ENCODE data around the gene P2RY14.
A peak's percentile ranks its signal among the peaks of the same experiment; 100 is the strongest.

P2RY14 gene

DNA sequence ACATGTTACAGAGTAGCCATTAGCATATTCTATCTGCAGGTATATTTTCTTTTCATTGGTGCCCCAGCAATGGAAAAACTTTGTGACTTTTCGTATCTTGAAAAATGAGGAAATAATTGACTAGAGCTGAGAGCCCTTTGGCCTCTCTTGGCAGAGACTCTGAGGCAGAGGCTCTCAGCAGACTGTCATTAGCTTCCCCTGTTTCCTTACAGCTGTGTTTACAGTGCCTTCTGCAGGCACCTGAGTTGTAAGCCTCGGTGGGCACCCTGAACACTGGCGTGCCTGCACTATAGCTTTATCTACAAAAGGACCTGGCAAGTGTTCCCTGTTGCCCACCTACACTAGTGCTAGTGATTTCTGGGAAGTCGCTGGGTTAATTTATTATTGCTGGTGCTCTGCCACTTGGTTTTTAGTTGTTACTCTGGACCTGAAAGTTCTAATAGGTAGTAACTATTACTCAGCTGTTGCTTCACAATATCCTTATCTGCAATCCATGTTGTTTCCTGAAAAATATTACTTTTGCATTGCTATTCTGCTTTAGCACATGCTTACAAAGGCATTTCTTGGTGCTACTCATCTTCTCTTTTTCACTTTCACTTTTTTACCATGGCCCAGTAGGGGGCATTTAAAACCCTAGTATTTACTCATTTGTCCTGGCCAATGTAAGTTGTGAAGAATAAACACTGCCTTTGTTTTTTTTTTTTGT is 67.5 kb downstream of the P2RY14 start:
- DNase-seq, result peak; percentile 54

DNA sequence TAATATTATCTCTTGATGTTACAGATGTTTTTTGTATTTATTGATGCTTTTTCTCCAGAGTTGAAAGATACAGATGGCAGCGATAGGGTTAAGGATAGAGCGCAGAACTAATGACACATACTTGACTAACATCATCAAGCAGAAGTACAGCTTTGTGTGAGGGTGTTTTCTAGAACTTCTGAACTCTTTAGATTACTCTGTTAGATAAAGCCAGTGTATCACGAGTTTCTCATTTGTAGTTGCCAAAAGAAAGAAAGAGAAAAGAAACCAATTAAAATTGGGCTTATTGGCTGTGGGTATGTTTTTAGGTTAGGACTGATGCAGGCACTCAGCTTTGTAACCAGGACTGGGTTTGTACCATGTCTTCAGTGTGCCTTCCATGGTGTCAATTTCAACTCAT is 68.7 kb downstream of the P2RY14 start:
- DNase-seq, result no peak

DNA sequence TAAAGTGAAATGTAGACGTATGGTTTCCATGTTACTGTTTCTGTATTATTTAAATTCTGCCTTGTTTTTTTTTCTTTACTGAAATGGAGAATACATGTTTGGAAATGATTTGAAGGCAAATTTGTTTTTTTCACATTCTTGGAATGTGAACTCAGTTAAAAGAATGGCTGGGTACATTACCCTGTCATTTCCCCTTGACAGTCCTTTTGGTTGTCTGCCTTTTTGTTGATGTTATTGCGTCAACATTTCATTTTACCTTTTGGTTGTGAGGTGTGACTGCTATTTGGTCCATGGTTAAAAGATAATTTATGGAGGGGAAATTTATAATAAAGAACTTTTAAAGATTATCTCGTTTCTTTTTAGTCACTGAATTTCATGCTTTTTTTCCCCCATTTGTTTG is 72.1 kb downstream of the P2RY14 start:
- no peak for DNase-seq

DNA sequence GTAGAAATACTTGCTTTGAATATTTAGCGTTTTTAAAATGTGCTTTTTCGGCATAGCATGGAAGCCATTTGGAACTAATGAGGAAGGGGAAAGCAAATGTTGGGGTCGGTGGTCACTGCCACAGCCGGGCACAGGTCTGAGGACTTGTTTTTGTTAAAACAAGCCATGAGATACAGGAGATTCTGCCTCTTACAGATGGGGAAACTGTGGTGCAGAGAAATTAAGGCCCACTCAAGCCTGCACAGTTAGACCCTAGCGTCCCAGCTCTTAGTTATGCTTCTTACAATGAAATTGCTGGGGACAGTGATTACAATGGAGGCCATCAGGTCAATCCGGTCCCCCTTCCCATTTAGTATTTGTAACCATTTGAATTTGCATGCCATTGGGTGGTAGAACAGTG is 72.9 kb downstream of the P2RY14 start:
- no peak for DNase-seq

DNA sequence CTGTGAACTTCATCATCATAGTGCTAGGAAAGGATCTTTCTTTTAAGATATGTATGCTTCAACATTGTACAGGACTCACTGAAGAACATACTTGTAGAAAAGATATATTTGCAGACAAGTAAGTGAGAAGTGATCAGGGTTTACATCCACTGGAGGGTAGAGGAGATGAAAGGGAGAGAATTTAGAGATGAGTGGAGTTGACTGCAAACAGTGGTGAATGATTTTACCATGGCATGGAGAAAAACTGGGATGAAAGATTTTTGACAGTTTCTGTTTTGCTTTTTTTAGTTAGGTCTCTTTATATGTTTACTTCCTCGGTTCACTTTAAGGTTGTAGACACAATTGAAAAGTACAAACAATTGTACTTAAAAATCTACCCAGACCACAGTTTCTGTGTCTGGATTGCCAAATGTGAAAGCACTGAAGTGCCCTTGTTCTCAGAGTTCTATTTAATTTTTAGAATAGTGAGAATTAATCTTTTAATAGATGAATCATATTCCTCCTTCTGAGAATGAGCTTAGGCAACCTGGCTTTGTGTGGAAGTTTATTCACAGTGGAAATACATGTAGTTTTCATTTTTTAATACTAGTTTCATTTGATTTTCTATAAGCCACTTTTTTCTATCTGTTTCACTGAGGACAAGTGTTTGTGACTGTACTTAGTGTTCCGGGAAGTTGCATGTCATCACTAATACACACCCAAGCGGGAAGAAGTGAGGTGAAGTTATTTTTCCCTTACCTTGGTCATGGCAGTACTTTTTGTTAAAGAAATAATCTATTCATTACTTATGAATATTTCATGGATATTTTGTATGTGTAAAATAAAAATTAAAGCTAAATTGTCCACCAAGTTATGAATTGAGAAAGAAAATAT is 73.6 kb downstream of the P2RY14 start:
- no peak for DNase-seq

DNA sequence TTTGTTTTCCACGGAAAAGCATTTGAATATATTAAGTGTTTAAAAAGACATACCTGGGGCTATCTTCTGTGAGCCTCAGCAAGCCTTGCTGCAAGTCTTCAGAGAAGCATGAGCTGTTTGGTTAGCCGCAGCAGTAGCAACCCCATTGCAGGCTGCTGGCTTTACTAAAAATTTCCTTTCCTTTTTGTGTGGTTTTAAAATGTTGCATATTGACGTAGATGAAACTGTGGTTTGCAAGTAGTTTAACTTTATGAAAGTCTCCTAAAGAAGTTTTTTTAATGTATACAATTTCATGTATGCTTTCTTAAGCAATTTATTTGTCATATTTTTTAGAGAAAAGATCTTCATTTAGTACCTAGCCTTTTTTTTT is 75.3 kb downstream of the P2RY14 start, which contains the start of gene GPR171:
GPR171 (minus strand) TSS at position 166 of the 370 bp plus-strand sequence. CDS start 3,830 bp downstream, outside the sequence.
- no peak for DNase-seq

DNA sequence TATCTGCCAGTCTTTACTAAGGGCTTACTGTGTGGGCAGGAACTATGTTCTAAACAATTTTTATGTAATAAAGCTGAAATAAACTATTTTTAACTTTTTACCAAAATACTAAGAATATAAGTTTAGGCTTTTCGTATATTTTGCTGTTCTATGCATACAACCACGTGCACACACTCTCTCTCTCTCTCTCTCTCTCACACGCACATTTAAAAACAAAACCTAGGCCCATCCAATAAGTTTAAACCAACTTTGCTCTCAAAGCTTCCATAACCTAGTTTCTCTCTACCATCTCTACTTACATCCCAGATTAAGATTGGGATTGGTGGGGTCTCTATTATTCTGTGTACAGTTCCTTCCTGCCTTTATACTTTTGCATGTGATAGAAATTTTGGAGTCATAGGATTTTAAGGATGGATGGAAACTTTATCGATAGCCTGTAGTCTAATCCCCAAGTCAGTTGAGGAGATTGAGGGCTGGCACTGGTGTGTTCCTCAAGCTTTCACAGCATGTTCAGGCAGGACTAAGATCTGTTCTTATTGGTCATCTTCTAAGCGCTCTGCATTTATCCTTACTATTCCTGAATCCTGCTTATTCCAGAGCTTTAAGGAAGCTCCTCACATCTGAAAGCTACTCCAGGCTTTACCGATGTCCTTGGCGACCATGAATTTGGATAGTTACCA is 77.2 kb downstream of the P2RY14 start:
- DNase-seq, result no peak

DNA sequence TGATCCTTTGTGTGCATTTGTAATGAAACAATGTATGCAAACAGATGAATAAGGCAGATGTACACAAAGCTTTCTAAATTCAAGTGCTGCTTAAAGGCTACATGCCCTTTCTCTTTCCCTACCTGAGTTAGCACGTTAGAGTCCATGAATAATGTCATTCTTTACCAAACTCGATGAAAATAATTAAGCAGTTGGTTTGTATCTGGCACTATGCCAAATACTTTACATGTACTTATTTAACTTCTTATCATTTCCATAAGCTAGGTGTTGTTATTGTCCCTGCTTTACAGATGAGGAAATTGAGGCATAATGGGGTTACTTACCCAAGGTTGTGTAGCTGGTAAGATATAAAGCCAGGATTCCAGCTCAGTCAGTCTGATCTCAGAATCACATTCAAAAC is 77.8 kb downstream of the P2RY14 start:
- no peak for DNase-seq

DNA sequence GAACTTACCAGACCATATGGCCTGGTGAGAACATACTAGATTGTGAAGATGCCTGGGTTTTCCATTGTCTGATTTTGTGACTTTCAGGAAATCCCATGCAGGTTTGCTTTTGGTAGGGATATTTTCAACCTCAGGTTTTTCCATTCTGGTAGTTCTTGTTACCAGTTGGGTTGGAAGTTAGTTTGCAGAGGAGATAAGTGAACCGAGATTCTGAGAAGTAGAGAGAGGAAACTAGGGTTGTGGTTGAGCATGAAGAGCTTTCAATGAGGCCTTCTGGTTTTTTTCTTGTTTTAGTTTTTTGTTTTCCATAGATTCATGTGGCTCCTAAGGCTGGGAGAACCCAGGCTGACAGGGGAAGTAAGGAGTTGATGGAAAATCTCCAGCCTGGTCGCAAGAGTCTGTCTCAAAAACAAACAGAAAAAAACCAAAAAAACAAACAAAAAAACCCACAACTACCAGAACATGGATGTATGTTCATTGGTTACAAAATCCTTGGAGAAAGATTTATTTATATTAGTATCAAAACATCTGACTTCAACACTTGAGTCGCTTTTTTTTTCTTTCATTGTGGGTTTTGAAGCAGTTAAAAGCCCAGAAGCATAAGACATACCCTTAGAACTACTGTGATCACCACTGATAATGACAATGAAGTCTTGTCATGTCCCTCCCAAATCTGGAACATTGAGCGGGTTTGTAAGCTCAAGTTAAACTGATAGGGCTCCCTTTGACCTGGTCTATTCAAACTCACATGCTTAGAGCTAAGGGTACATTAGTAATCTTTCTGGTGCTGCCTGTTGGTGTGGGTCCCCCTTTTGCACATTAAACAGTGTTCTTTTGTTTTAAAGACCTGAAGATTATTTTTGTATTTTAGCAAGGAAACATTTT is 78.5 kb downstream of the P2RY14 start:
- no peak for DNase-seq

DNA sequence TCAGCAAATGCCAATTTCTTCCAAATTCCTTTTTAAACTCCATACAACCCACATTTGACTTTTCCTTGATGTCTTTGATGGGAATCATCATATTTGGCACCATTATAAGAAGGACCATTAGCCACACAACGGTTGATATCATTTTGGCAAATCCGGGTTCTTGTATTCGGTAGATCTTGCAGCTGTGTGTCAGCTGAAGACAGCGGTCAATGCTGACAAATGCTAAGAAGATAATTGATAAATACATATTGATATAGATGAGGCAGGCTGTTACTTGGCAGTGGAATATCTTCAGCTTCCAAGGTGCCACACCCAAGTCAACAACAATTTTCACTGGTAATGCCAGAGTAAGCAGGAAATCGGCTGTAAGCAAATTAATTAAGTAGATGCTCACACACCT is 79.5 kb downstream of the P2RY14 start:
- no peak for DNase-seq

DNA sequence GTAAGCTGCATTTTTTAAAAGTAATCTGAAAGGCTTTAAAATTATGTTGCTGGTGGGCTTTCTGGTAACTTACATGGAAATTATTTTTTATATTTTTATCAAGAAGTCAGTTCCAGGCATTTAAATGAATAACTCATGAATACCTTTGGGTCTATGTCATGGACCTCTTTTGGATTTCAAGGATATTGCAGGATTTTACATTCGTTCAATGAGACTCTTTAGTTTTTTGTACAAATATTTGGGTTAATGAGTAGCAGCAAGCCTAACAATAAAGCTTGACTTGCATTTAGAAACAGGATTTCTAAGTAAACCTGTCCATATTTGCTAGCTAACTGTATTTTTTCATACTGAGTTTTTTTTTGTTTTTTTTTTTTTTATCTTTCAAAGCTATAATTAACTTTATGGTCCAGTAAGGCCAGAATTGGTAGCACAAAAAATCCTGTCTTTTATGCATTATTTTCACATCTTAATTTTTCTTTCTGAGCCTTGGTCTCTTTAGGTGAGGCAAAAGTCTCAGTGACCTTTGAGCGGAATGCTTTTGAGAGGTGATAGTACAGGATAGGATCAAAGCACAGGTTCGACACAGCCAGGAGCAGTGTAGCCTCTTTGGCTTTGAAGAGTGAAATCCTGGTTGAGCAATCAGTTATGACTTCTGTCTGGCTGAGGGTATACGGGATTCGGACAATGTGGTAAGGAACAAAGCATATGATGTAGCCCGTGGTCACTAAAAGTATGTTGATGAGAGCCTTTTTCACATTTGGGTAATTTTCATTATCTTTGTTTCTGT is 80.2 kb downstream of the P2RY14 start:
- DNase-seq, result no peak

DNA sequence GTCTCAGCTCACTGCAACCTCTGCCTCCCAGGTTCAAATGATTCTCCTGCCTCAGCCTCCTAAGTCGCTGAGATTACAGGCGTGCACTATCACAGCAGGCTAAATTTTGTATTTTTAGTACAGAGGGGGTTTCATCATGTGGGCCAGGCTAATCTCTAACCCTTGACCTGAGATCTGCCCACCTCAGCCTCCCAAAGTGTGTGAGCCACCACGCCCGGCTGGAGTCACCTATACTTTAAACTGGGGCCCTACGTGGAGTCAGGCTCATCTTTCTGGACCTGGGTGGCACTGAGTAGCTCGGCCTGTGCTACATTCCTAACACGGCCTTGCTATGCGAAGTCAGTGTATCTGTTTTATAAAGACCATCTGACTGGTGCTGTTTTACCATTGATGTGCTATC is 81.1 kb downstream of the P2RY14 start:
- DNase-seq, result no peak

DNA sequence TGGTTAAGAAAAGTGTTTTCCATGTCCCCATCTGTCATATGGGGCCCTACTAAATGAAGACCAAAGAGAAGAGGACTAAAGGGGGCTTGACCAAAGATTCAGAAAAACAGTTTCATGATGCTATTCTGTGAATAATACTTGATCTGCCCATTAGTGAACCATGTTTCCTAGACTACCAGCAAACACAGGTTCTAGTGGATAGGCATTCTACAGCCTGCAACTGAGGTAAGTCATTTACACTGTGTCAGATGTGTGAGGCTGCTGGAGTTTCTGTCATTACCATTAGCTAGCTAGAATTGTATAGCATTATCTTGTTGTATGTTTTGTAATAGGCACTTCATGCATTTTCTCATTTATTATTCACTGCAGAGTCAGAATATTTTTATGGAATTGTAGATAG is 81.9 kb downstream of the P2RY14 start:
- no peak for DNase-seq

DNA sequence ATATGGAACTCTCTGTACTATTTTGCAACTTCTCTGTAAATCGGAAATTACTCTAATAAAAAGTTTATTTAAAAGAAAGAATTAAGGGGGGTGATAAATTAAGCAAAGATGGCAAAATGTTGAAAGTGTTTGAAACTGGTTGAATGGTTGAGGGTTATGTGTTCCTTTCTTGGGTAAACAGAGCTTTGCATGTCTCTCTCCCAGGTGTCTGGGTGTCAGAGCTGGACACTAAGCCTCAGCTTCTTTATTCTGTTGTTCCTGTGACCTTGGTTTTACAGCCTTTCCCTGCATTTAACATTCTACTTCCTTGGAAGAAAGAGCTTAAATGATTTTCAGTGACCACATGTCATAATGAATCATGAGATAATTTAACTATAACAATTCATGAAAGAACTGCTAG is 82.5 kb downstream of the P2RY14 start:
- DNase-seq, result no peak

DNA sequence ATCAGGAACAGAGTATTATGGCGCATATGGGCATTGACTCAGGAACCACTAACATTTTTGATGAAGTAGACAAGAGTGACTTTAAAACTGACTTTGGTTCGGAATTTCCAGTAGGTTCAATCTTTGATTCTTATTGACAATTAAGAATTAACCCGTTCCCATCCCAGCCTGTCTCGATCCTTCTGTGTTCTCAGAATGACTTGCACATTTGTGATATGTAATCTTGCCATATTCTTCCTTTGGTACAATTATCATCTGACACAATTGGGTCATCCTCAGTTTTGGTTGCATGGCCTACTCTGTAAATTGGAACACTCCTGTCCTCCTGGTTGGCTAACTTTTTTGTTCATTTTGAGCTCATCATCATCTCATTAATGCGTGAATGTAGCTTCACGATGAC is 85.8 kb downstream of the P2RY14 start:
- DNase-seq, result no peak

DNA sequence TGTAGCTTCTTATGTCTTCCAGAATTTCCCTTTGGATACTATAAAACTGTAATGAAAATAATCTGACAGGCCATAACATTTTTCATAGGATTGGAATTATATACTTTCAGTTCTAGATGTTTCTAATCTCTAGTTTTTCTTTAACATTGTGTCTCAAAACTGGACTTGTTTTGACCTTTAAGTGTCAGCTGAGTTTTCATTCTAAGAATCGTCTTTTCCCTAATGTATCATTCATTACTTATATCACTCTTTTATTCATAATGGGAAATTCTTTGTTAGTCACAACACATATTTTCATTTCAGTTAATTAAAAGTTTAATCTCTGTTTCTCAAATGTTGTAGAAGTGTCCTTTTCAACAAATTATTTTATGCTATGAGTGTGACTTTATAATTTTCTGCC is 87.2 kb downstream of the P2RY14 start:
- no peak for DNase-seq

DNA sequence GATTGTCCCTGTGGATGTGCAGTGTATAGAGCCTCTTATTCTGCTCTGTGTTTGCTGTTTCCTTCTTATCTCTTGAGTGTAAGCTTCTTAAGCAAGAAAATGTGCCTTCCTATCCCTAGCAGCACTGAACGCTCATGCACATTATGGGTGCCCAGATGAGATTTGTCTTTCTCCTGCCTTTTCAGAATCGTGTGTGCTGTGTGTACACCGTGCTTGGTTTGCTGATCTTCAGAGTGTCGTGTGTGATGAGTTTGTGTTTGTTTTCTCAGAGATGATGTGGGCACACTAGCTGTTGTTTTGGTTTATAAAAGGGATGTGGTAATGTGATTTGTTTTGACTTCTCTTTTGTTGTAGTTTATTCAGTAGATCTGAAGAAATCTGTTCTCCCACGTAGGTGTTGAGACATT is 95.1 kb downstream of the P2RY14 start:
- DNase-seq, result no peak

DNA sequence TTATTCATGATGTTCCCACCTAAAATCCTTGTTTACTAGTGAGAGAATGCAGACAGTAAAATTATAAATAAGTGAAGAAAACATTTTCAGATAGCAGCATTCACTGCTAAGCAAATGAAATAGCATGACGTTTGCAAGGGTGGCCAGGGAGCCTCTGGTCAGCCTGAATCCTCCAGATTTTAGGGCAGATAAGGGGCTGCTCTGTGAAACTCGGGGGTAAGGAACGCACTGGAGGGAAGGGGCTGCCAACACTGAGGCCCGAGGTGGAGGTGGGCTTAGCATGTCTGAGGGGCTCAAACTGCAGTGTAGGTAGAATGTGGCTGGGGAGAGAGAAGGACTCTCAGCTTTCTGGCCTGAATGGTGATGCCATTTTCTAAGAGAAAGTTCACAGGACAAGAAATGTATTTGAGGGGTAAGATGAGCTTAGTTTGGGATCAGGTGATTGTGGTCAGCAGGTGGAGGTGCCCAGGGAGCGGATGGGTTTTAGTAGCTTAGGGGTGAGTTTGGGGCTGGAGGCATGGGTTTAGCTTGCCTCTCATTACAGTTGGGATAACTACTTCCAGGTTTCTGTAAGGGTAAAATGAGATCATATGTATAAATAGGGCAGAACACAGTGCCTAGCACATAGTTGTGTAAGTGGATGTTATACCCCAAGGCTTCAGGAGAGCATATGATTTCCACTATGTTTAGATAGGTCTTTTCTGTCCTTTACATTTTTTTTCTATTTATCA is 95.8 kb downstream of the P2RY14 start:
- DNase-seq, result no peak

DNA sequence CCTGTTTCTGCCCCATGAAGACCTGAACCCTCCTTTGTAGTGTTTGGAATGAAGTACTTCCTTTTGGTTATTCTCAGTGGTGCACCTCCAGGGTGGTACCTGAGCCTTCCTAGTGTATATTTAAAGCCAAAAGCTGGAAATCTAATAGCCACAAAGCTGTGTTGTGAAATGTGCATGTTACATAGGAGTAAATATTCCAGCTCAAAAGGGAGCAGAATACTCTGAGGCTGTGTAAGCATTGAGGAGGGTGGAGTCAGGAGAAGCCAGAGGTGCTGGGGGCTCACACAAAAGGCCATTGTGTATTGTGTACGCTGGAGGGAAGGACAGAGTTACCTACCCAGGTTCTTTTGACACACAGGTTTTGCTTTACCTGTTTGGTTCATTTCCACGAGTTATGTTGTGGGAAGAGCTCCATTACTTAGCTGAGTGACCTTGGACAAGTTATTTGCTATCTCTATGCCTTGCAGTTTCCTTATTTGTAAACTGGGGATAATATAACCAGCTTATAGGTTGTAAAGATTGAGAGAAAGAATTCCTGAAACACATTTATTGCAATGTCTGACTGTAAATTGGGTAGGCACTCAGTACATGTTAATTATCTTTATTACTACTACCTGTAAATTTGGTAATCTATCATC is 100.0 kb downstream of the P2RY14 start:
- peak; percentile 37 for DNase-seq

DNA sequence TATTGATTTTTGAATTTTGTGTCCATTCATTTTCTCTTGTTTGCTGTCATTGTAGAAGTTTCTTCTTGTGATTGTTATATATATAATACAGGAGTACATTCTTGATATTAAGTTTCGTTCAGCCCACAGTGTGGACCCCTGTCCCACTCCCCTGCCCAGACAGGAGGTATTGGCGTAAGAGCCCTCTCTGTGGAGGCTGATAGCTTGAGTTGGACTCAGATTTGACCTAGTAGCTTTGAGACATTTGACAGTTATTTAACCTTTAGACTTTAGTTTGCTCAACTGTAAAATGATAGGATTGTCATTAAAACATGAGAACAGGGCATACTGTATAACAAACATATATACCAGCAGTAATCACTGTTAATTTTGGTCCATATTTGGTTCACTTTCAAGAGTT is 102.4 kb downstream of the P2RY14 start:
- no peak for DNase-seq

DNA sequence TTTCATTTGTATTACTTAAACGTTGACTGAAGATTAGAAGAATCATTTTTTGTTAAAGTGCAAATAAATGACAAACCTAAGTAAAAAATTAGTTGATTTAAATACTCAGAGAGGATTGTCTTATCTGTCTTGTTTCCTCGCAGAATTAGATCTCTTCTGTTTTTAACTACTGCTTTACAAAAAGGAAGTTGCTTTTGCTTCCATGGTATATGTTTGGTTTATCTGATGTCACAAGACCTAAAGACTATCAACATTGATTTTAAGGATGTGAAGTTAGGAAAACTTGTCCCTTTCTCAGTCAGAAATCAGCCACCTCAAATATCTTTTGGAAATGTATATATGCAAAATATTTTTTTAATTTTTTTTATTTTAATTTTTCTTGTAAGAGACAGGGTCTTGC is 104.0 kb downstream of the P2RY14 start:
- no peak for DNase-seq

All from NCI-H69 (cell line).